ENCODE results near the gene CPA3.

The CPA3 gene

DNA sequence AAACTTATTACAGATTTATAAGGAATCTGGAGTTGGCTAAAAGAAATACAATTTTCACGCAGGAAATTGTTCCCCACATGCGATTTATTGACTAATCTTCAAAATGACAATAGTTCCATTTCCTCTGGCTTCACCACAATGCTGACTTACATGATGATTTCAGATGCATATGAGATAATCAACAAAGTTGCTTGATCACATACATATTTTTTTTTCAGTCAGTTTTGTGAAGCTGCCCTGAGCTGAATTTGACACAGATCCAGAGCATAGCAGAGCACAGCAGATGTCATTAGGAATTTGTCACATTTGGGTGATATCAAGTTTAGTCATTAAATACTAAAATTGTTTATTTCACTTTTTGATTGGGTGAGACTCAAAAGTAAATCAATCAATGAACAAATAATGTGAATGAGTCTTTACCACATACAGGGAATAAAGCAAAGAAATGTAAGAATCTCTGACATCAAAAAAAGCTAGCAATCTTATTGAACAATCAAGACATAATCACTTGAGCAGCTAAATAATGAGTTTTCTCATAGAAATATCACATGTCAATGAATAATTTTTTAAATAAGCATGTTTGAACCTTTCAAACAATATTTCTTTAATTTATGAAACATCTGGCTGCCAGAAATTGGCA lies 19.2 kb upstream of the CPA3 start:
- Mint-ChIP-seq H3K36me3 (ENCODE audit: low read depth) (no peaks in the 10 kb centered on the region), H3K4me1 (ENCODE audit: low read depth) (no peaks in the 10 kb centered on the region), H3K4me3 (no peak overlapping the region), H3K27me3 (no peaks in the 10 kb centered on the region), H3K9me3 (no peaks in the 10 kb centered on the region), H3K27ac (no peak overlapping the region)
- DNase-seq = no peak

DNA sequence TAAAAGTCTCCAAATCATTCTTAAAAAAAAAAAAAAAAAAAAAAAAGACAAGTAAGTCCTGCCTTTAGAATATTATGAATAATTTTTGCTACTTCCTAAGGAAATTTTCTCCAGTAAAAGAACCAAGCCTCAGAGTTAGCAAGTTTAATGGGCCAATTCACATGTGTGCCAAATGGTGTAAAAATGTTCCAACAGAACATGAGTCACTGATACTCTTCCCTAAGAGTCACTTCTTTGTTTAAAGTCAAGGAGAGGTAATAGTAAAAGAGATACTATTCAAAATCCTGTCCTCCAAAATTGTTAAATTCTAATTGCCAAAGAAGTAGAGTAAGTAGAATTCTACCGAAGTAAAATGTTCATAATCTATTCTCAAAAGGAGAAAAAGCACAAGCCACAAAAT lies 17.7 kb upstream of the CPA3 start:
- no peak overlapping the region for H3K4me3 Mint-ChIP-seq
- DNase-seq = no peak
- H3K27ac Mint-ChIP-seq = no peak overlapping the region
- no peaks in the 10 kb centered on the region for H3K27me3 Mint-ChIP-seq
- no peaks in the 10 kb centered on the region for H3K9me3 Mint-ChIP-seq
- no peaks in the 10 kb centered on the region for H3K36me3 Mint-ChIP-seq (ENCODE audit: low read depth)
- no peaks in the 10 kb centered on the region for H3K4me1 Mint-ChIP-seq (ENCODE audit: low read depth)

DNA sequence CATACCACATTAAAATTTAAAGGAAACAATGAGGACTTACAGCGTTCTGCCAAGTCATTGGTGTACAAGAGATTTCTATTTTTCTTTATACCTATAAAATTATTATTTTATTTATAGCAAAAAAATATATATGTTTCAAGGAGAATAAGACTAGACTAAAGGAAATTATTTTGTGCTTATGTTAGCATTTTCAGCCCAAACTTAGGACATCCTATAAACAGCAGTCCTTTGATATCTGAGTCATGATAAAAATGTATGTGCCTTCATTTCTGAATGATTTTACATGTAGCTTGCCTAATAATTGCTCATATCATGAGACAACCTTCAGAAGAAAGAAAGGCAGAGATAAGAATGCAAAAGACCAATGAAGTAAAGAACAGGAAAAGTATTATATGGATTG lies 16.7 kb upstream of the CPA3 start:
- H3K27me3 Mint-ChIP-seq = no peaks in the 10 kb centered on the region
- no peaks in the 10 kb centered on the region for H3K4me1 Mint-ChIP-seq (ENCODE audit: low read depth)
- DNase-seq = no peak
- H3K4me3 Mint-ChIP-seq = no peak overlapping the region
- H3K9me3 Mint-ChIP-seq = no peaks in the 10 kb centered on the region
- H3K36me3 Mint-ChIP-seq (ENCODE audit: low read depth) = no peaks in the 10 kb centered on the region
- no peak overlapping the region for H3K27ac Mint-ChIP-seq

DNA sequence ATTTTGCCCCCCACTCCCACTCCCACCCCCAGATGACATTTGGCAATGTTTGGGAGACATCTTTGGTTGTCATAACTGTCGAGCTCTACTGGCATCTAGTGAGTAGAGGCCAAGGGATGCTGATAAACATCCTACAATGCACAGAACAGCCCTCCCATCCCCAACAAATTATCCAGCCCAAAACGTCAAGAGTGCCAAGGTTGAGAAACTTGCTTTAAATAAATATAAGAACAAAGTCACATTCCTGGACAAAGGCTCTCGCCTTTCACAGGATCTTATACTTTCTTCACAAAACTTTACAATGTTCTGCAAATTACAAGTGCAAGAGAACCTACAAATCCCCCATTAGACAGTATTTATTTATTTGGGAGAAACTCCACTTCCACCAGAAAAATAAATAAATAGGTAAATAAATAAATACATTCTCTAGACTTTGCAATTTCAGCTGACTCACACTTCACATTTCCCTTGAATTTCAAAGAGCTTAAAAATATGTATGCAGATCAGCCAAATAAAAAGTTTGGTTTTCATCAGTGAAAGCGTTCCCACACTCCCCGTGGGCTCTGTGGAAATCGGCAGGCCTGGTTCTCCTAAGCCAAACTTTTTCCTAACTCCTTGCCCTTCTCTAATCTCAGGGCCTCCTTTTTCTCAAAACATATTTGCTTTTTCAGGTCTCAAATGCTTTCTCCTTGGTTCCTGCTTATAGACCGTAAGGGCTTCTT lies 12.7 kb upstream of the CPA3 start:
- Mint-ChIP-seq H3K27me3 (no peaks in the 10 kb centered on the region), H3K9me3 (no peaks in the 10 kb centered on the region), H3K4me1 (ENCODE audit: low read depth) (no peaks in the 10 kb centered on the region), H3K27ac (no peak overlapping the region), H3K36me3 (ENCODE audit: low read depth) (no peaks in the 10 kb centered on the region), H3K4me3 (no peak overlapping the region)
- no peak for DNase-seq

DNA sequence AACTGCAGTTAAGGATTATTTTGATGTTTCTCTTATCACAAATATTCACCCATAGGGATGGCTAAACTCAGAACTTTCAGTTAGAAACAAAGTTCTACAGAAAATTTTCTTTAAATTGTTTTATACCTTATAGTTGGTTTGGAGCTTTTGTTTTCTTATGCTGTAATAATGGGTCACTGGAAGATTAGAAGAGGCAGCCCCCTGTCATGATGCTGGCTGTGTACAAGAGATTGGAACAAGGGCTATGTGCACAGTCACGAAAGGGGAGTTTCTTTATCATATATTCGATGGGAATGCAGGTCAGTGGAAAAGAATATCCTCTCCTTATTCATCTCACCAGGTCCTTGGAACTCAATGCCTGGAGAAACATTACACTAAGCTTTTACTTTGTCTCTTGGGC lies 12.0 kb upstream of the CPA3 start:
- Mint-ChIP-seq H3K36me3 (ENCODE audit: low read depth) (no peaks in the 10 kb centered on the region), H3K27me3 (no peaks in the 10 kb centered on the region), H3K9me3 (no peaks in the 10 kb centered on the region), H3K4me3 (no peak overlapping the region), H3K27ac (no peak overlapping the region), H3K4me1 (ENCODE audit: low read depth) (no peaks in the 10 kb centered on the region)
- no peak for DNase-seq

DNA sequence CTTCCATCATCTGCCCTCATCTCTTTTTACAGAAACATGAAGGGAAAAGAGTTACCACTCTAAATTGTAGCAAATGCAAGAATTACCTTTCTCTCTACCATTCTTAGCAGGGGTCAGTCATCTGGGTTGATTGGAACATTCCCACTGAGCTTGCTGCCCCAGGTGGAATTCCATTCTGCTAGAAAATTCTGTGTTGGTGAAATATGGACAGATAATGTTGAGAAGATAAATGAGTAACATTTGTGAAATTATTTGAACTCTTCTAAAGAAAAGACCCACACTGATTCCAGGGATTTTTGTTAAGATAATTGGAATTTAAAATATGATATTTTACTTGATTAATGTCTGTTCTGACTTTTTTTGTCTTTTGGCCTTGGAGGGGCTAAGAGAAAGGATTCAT lies 11.0 kb upstream of the CPA3 start:
- Mint-ChIP-seq H3K4me1 (ENCODE audit: low read depth) (no peaks in the 10 kb centered on the region), H3K36me3 (ENCODE audit: low read depth) (no peaks in the 10 kb centered on the region), H3K4me3 (no peak overlapping the region), H3K27ac (no peak overlapping the region), H3K27me3 (no peaks in the 10 kb centered on the region), H3K9me3 (no peaks in the 10 kb centered on the region)
- no peak for DNase-seq

DNA sequence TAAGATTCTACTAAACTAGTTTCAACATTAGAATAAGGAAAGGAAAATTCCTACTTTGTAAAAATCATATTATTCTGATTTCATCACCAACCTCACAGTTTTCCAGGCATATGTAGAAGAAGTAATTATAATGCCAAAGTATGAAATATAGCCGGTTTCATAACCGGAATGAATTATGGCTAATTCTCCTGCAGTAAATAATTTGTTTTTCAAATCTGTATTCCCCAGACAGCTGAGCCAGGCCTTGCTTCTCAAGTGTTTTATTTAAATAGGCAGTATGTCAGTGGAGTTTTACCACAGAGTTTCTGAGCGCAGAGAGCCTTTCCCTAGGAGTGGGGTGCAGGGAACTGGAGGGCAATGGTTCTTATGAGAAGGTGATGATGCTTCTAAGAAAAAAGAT lies 8.7 kb upstream of the CPA3 start:
- H3K9me3 Mint-ChIP-seq = no peaks in the 10 kb centered on the region
- no peaks in the 10 kb centered on the region for H3K4me1 Mint-ChIP-seq (ENCODE audit: low read depth)
- no peaks in the 10 kb centered on the region for H3K36me3 Mint-ChIP-seq (ENCODE audit: low read depth)
- no peak overlapping the region for H3K27ac Mint-ChIP-seq
- no peak for DNase-seq
- H3K4me3 Mint-ChIP-seq = no peak overlapping the region
- peaks cover 6% of the 10 kb centered on the region for H3K27me3 Mint-ChIP-seq

DNA sequence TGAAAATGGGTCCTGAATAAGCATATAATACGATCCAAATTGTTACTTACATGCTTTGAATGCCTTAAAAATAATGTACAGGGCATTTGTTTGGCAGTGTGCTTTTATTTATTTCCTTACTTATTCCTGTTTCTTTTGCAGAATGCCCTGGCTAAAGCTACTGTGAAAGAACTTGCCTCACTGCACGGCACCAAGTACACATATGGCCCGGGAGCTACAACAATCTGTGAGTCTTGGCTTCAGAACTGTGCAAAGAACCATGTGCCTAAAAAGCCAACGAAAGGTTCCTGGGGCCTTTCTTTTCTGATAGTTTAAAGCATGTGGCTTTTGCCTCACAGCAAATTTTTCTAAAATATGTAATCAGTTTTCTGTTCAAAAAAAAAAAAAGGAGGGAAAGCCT lies 7.8 kb upstream of the CPA3 start:
- DNase-seq = no peak
- no peak overlapping the region for H3K27ac Mint-ChIP-seq
- no peaks in the 10 kb centered on the region for H3K9me3 Mint-ChIP-seq
- H3K4me3 Mint-ChIP-seq = no peak overlapping the region
- H3K4me1 Mint-ChIP-seq (ENCODE audit: low read depth) = no peaks in the 10 kb centered on the region
- peaks cover 10% of the 10 kb centered on the region for H3K27me3 Mint-ChIP-seq
- no peaks in the 10 kb centered on the region for H3K36me3 Mint-ChIP-seq (ENCODE audit: low read depth)

DNA sequence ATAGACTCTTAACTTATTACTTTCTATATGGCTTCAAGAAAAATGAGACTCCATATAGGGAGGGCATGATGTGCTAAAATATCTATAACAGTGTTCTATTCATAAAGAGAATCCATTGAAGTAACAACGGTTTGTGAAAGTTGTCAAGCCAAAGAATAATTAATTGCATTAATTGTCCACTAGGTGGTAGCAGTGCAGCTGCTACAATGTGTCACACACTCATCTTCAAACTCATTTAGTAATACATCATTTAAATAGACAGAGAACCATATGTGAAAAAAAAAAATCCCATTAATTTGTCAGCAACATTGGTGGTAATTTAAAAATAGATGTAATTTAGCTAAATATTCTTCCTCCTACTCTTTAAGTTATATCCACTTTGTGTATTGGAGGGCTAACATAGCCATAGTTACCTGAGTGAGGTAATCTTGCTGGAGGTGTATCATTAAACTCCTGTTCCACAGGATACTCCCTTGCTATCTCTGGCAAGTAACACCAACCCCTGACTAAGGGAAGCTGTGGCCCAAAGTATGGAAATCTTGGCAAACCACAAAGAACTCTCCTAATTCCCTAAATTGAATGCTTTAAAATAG lies 3.7 kb upstream of the CPA3 start:
- Mint-ChIP-seq H3K9me3 (no peaks in the 10 kb centered on the region), H3K27me3 (peaks cover 16% of the 10 kb centered on the region), H3K36me3 (ENCODE audit: low read depth) (no peaks in the 10 kb centered on the region), H3K4me3 (no peak overlapping the region), H3K27ac (no peak overlapping the region), H3K4me1 (ENCODE audit: low read depth) (no peaks in the 10 kb centered on the region)
- no peak for DNase-seq

DNA sequence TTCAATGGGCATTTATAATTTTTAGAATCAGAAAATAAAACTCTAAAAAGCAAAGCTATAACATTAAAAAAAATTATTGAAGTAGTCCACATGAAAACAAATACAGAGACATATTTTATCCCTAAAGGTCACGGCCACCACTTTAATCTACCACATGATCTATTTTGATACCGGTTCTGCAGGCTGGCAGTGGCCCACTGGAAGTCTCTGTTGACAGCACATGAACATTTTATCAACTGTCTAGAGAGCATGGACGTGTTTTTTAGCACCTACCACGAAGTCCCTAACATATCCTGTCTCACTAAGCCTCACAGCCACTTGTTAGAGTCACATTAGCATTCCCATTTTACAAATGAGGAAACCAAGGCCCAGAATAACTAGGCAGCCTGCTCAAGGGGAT lies 1.8 kb upstream of the CPA3 start:
- Mint-ChIP-seq H3K9me3 (no peaks in the 10 kb centered on the region), H3K27ac (no peak overlapping the region), H3K27me3 (peaks cover 28% of the 10 kb centered on the region), H3K36me3 (ENCODE audit: low read depth) (no peaks in the 10 kb centered on the region), H3K4me3 (no peak overlapping the region), H3K4me1 (ENCODE audit: low read depth) (no peaks in the 10 kb centered on the region)
- no peak for DNase-seq

DNA sequence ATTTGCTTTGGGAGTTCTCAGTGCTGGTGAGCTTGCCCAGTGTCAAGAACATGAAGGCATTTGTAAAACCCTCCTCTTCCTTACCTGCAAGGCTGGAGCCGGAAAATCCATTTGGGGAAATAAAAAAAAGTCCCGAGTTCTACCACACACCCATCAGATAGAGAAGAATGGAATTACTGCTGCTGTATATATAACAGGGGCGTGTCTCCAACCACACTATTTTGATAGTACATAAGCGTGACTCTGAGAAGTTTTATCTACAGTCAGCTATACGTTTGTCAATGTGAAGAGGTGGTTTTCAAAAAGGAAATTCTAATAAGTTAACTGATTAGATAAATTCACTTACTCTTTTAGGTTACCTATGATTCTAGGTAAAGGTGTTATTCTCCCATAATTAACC lies 1.3 kb upstream of the CPA3 start:
- no peaks in the 10 kb centered on the region for H3K36me3 Mint-ChIP-seq (ENCODE audit: low read depth)
- no peak for DNase-seq
- no peak overlapping the region for H3K27ac Mint-ChIP-seq
- no peaks in the 10 kb centered on the region for H3K4me1 Mint-ChIP-seq (ENCODE audit: low read depth)
- H3K4me3 Mint-ChIP-seq = no peak overlapping the region
- H3K9me3 Mint-ChIP-seq = no peaks in the 10 kb centered on the region
- peaks cover 28% of the 10 kb centered on the region for H3K27me3 Mint-ChIP-seq

DNA sequence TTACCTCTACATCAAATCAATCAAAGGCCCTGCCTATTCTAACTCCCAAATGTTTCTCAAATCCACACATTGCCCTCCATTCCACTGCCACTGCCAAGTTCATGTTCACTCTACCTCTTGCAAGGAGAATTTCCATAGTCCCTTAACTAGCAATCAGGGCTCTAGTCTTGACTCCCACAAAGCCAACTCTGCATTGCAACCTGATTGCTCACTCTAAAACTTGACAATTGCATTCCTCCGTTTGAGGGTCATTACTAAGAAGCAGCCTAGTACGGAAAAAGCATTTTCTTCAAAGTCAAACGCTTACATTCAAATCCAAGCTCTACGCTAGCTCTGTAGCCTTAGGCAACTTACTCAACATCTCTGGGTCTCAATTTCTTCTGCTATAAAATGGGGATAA lies 1.2 kb downstream of the CPA3 start:
- no peak overlapping the region for H3K27ac Mint-ChIP-seq
- H3K4me3 Mint-ChIP-seq = no peak overlapping the region
- no peaks in the 10 kb centered on the region for H3K9me3 Mint-ChIP-seq
- H3K27me3 Mint-ChIP-seq = peaks cover 22% of the 10 kb centered on the region
- no peaks in the 10 kb centered on the region for H3K4me1 Mint-ChIP-seq (ENCODE audit: low read depth)
- H3K36me3 Mint-ChIP-seq (ENCODE audit: low read depth) = no peaks in the 10 kb centered on the region
- DNase-seq = no peak

DNA sequence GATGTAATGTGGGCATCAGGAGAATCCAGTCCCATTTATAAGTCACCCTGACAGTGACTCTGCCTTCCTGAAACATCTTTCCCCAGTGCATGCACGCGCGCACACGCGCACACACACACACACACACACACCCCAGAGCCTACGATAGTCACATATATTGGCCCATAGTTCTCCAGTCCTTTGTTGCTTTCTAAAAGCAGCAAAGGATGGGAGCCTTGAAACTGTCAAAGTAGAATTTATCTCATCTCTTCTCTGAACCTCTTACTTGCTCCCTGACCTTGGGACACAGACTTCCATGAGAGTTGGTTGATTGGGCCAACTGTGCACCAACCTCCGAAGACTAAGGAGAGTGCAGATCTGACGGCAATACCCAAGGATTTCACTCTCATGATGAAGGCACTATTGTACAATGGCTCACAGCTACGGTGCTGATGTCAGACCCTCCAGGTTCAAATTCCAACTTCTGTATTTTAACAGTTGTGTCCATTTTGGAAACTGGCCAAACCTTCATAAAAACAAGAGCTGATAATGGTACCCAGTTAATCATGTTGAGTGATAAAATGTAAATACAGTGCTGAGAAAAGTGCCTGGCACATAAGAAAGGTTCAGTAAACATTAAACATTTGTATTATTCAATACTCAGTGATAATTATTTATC lies 8.3 kb downstream of the CPA3 start:
- DNase-seq = no peak
- Mint-ChIP-seq H3K36me3 (ENCODE audit: low read depth) (no peaks in the 10 kb centered on the region), H3K27ac (no peak overlapping the region), H3K4me3 (no peak overlapping the region), H3K9me3 (no peaks in the 10 kb centered on the region), H3K27me3 (peaks cover 13% of the 10 kb centered on the region), H3K4me1 (ENCODE audit: low read depth) (no peaks in the 10 kb centered on the region)

DNA sequence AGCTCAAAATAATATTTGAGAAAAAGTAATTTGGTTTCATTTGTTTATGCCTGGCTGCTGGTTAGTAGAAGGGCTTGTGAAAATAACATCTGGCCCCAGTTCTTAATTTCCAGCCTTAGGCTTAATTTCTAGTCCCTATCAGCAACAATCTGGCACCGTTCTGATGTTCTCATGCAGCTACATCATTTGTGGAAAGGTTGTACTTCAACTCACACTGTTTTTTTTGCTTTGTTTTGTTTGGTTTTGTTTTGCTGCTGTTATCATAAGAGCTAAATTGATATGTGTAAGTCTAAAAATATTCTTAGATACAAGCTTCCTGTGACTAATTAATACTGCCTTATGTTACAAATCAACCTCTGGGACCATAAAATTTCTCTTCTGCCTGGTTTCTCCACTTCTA lies 8.9 kb downstream of the CPA3 start:
- Mint-ChIP-seq H3K27ac (no peak overlapping the region), H3K4me1 (ENCODE audit: low read depth) (no peaks in the 10 kb centered on the region), H3K27me3 (peaks cover 13% of the 10 kb centered on the region), H3K4me3 (no peak overlapping the region), H3K36me3 (ENCODE audit: low read depth) (no peaks in the 10 kb centered on the region), H3K9me3 (no peaks in the 10 kb centered on the region)
- DNase-seq = no peak

DNA sequence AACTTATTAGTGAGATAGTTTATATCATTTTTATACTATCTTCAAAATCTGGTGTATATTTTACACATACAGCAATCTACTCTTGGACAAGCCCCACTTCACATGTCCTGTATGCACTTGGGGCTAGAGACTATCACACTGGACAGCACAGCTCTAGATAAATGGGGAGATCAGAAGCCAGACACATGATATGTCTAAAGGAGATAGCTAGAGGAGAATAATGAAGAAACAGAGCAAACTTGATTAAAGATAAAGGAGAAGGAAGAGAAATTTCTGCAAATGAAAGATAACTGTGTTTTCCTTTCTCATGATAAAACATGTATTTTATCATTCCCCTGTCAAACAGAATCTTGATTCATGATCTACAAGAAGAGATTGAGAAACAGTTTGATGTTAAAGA lies 13.0 kb downstream of the CPA3 start:
- Mint-ChIP-seq H3K4me1 (ENCODE audit: low read depth) (no peaks in the 10 kb centered on the region), H3K27me3 (peaks cover 9% of the 10 kb centered on the region), H3K4me3 (no peak overlapping the region), H3K9me3 (no peaks in the 10 kb centered on the region), H3K36me3 (ENCODE audit: low read depth) (no peaks in the 10 kb centered on the region), H3K27ac (no peak overlapping the region)
- DNase-seq = no peak

Data from activated T-cell treated with anti-CD3 and anti-CD28 coated beads, Interleukin-2, amount 50 U/mL, for 24 hours (primary cell).